HG03159 (cell line): ENCODE data around the gene DOCK9.

Experiments
- ATAC-seq: cut with Tn5 transposase; IDR thresholded peaks from one replicate; pipeline ENCODE4 v1.9.1; 2021; ENCODE audit warnings: mild to moderate bottlenecking, moderate library complexity; ENCODE audit not compliant: unreplicated experiment

The DOCK9 gene

DNA sequence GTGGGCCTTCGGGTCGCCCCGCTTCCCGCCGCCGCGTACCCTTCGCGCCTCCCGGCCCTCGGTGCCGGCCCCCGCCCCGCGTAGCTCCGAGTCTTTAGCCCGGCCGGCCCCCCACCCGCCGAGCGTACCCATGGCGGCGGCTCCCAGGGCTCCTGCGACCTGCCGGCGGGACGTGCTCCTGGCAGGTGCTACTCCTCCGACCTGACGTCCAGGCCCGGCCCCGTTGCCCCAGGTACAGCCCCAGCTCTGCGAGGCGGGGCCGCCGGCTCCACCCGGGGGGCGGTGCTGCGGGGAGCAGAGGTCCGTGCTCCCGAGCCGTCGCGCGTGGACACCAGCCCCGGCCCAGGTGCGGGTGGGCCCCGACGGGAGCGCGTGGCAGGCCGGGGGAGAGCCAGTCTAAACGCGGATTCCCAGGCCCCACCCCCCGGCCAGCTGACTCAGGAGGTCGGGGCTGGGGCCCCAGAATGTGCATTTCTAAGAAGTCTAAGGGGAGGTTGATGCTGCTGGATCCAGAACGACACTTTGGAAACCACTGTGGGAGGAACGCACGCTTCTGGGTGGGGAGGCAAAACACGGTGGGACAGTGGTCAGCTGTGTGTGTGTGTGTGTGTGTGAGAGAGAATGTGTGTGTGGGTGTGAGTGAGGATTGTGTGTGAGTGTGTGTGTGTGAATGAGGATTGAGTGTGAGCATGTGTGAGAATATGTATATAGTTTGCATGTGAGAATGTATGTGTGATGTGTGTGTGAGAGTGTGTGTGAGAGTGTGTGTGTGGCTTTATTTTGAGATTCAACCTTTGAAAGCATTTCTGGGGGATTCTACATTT, 225.2 kb downstream of the DOCK9 start, which contains the start of gene SLC15A1:
Gene SLC15A1 (minus strand): TSS at position 206 of the 824 bp plus-strand sequence. CDS start 74 bp downstream, at position 132.
- no peak for ATAC-seq

DNA sequence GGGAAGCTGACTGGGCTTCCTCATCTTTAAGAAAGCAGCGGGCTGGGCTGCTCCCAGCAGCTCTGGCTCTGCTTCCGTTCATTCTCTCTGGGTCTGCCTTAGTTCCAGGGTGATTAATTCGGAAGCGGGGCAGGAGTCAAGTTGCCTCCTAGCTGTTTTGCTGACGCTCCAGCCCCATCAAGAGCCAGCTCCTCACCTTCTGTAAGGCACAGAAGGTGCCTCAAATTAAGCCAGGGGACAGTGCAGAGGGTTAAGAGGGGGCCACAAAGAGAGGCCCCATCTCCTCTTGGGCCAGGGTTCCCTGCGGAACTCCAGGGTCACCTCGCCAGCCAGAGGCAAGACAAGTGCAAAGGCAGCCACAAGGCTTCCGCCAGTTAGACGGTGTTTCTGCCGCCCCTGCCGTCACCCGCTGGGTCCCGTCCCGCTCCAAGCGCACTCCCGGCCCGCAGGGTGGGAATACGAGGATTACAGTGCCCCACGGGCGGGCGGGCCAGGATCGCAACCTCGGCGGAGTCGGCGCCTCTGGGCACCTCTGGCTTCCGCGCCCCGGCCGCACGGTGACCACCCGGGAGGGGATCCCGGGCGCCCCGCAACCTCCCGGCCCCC, 225.9 kb downstream of the DOCK9 start:
- ATAC-seq = no peak

DNA sequence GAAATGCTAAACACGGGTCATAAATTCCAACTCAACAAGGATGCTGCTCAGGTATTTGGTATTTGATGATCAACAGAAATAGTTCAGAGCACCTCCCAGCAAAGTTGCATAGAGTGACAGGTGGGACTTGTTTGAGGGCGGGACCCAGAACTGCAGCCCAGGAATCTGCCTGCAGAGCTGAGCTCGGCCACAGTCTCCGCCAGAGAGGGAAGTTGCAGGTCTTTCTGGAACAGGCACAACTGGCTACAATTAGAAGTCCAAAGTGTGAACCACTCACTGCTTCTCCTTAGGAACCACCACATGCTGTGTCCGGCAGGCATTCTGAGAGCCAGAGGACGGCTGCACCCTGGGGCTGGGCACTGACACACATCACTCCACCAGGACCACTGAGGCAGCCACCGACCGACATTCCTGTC, 226.5 kb downstream of the DOCK9 start:
- ATAC-seq = no peak

DNA sequence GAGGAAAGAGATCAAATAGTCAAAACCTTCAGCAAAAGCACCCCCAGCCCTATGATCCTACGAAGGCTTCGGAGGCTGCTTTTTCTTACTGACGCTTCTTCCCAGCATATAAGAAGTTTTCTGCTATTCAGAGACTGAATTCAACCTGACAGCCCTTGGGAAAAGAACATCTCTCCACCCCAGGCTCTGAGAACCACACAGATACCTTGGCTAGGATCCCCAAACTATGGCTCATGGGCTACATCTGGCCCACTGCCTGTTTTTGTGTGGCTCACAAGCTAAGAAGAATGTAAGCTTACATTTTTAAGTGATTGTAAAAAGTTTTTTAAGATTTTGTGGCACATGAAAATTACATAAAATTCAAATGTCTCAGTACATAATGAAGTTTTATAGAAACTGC, 228.4 kb downstream of the DOCK9 start:
- no peak for ATAC-seq

DNA sequence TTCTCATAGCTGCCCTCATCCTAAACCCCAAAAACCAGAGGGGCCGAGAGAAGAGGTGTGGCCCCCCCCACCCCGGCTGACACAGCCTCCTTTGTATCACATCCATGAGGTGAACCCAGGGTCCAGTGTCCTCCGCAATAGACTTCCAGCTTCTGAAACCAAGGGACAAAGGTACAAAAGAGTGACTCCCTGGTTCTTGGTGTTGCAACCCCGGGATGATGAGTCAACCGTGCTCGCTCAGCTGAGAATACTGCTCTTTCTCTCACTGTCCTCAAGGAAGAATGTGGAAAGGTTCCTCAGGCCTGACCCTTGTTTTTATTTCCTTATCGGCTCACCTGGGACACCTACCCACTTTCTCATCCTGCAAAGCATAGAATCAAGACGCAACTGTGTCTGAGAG, 230.9 kb downstream of the DOCK9 start:
- no peak for ATAC-seq
